Mucosa of descending colon (tissue), 3 donors: ENCODE results near the gene MSANTD1. TPM values are rescaled to one million over a fixed set of nuclear protein-coding genes. Genes with fewer than 3 reads are reported as not detected.

Experiments
- ATAC-seq: fragments of 200-7000 bp; cut with Tn5 transposase; one replicate; pipeline ENCODE4 v1.9.1; 2020; ENCODE audit warnings: mild to moderate bottlenecking, moderate library complexity
- DNase-seq, 3 donors: peaks; one replicate each; pipeline ENCODE4 v3.0.0-alpha.2; 2020
- H3K36me3 ChIP-seq: fragments of 200-600 bp; one replicate; pipeline ENCODE4 v1.8.0; 2021; ENCODE audit warnings: low read depth, mild to moderate bottlenecking
- H3K4me1 ChIP-seq: fragments of 200-600 bp; one replicate; pipeline ENCODE4 v1.8.0; 2021; ENCODE audit warnings: low read depth, mild to moderate bottlenecking
- H3K4me3 ChIP-seq: fragments of 200-600 bp; one replicate; pipeline ENCODE4 v1.8.0; 2021; ENCODE audit warnings: mild to moderate bottlenecking
- H3K9me3 ChIP-seq: fragments of 200-600 bp; one replicate; pipeline ENCODE4 v1.8.0; 2021; ENCODE audit warnings: mild to moderate bottlenecking
- CTCF ChIP-seq: fragments of 200-600 bp; IDR thresholded peaks from one replicate; pipeline ENCODE4 v1.8.0; 2022; ENCODE audit warnings: antibody characterized with exemption, mild to moderate bottlenecking
- intact Hi-C, 2 donors: fragments of 100-400 bp; cut with DNase I in 1 of 2; cut with micrococcal nuclease in 1 of 2; formaldehyde crosslinking; loops; one replicate each; pipeline versions ENCODE4 v1.11.0 to v1.11.1; 2022; cut with DNase I, micrococcal nuclease
- total RNA-seq, 3 donors: library from RNA; stranded (reverse); fragmentation: NEBNext Ultra II Directional in 2 of 3; extraction: Animal tissue kit (Norgen Biotek cat#: 25700) in 2 of 3; gene quantifications; one replicate each; pipeline versions ENCODE4 v1.2.1 to v1.2.4, GENCODE V29; 2021 to 2023
- donor health status: DM: no; HTN: no; CAD: no; lungs with moderate emphysema.
- donor health status: DM: no; HTN: no; CAD: no.
- donor health status: DM: no; HTN: yes; CAD: no.

Gene MSANTD1
- total RNA-seq, 3 donors from 2014 or later, result 0.58 to 1.3 (median 0.69) TPM

GRCh38 chr4:3247399-3248177 is 1.4 kb upstream of the MSANTD1 start:
- no peak for TF ChIP-seq CTCF
- intact Hi-C loops, result no loop called here

DNA sequence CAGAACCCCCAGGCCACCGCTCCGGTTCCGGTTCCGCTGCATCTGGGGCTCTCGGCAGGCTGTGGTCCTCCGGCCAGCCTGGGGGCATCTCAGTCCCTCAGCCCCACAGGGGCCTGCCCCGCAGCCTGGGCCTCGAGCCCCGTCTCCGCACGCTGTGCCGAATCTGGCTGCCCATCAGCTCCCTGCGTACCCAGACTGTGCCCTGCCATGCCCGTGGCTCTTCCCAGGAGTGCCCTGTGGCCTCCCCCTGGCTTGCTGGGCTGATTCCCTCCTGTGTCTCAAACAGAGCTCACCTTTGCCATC is 830 bp upstream of the MSANTD1 start:
- intact Hi-C loops, result no loop called here
- no peaks in the 10 kb centered on the region for H3K9me3 ChIP-seq
- no peak for ATAC-seq
- no peaks in the 10 kb centered on the region for H3K36me3 ChIP-seq
- H3K4me3 ChIP-seq, result no peak overlapping the region
- TF ChIP-seq CTCF, result no peak
- DNase-seq, result no peak
- H3K4me1 ChIP-seq, result no peaks in the 10 kb centered on the region

More at GRCh38 chr4:3247399-3248177, 1.4 kb upstream of the MSANTD1 start:
- no peaks in the 10 kb centered on the region for H3K9me3 ChIP-seq
- no peaks in the 10 kb centered on the region for H3K36me3 ChIP-seq
- ATAC-seq (no peak), DNase-seq (peak in 1 of 3 donors; percentile 38)
- no peak overlapping the region for H3K4me3 ChIP-seq
- H3K4me1 ChIP-seq, result no peaks in the 10 kb centered on the region

DNA sequence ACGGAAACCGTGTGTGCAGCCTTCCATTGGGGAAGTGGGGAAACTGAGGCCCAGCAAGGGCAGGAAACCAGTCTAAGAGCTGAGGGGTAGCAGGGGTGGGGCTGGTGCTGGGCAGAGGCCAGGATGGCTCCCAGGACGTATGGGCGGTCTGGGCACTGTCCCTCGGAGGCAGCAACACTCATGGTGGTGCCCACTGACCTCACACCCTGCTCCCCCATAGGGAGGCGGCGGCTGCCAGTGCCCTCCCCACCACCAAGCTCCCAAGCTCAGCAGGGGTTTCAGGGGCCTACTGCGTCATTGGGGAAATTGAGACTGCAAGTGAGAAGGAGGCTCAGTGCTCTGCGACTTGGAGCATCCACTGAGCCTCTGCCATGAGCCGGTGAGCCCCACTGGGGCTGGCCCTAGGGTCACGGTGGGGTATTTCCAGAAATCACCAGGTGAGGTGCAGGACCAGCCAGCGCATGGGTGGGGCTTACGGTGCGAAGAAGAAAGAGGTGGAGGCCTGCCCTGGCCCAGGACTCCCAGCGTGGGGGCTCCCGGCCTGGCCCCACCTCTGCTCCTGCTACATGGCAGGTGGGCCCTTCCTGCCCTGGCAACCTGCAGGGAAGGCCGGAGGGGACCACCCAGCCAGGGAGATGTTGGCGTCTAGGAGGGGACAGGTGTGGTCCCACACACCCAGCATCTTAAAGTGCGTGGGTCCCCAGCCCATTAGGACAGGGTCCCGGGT is 915 bp downstream of the MSANTD1 start:
- H3K36me3 ChIP-seq, result no peaks in the 10 kb centered on the region
- H3K4me1 ChIP-seq, result no peaks in the 10 kb centered on the region
- ATAC-seq (no peak), DNase-seq (peak in 1 of 3 donors; percentile 17)
- H3K4me3 ChIP-seq, result no peak overlapping the region
- TF ChIP-seq CTCF, result no peak
- intact Hi-C loops, result no loop called here
- H3K9me3 ChIP-seq, result no peaks in the 10 kb centered on the region

GRCh38 chr4:3250438-3250955 is 1.5 kb downstream of the MSANTD1 start:
- no peaks in the 10 kb centered on the region for H3K9me3 ChIP-seq
- H3K4me3 ChIP-seq, result no peak overlapping the region
- no peaks in the 10 kb centered on the region for H3K36me3 ChIP-seq
- DNase-seq (peak in 2 of 3 donors; percentile 24 to 43), ATAC-seq (peak; percentile 34)
- no peak for TF ChIP-seq CTCF
- intact Hi-C loops, result no loop called here
- H3K4me1 ChIP-seq, result no peaks in the 10 kb centered on the region

- DNase-seq, result peak in 2 of 3 donors; percentile 19 to 42
- Histone ChIP-seq H3K9me3 (no peaks in the 10 kb centered on the region), H3K4me3 (no peak overlapping the region), H3K4me1 (no peaks in the 10 kb centered on the region), H3K36me3 (no peaks in the 10 kb centered on the region)
- intact Hi-C loops, result no loop called here
- ATAC-seq, result no peak
- TF ChIP-seq CTCF, result no peak
Measured at GRCh38 chr4:3250956-3251690, 2.2 kb downstream of the MSANTD1 start.
